ENCODE results near the gene TMEM80.
"Not testable (repeated sequence)": the region's sequence is repeated elsewhere in the genome, so short reads cannot be mapped to it uniquely, and the experiment has no call there.

TMEM80 gene

DNA sequence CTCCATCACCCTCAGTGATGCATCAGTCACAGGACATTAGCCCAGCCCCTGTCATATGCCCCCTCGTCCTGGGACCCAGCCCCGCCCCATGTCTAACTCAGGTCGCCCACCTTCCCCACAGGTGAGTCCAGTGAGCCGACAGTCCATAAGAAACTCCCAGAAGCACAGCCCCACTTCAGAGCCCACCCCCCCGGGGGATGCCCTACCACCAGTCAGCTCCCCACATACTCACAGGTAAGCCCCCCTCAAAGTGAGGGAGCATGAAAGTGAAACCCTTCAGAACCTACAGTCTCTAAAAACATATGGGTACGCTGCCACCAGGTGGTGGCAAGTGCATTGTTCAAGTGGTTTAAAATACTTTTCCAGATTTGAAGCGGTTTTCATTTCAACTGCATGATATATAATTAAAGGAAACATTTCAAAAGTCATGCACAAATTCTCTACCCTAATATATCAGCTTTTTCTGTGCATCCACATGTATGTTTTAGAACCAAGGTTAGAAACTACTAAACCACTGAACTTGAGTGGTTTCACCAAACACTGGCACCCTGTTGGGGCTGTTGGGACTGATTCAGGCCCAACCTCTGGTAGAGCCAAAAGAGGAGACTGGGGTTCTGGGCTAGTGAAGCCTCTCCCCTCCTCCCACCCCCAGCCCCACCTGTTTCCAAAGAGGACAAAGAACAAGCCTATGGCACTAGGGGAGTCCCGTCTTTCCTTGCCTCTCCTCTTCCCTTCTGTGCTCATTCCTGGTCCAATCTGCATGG is 27.7 kb downstream of the TMEM80 start:
- peak; percentile 39 for DNase-seq

GRCh38 chr11:724049-724777 is 28.6 kb downstream of the TMEM80 start:
- no peak for DNase-seq

- no peak for DNase-seq
These were observed 29.3 kb downstream of the TMEM80 start for GRCh38 chr11:724778-725386.

DNA sequence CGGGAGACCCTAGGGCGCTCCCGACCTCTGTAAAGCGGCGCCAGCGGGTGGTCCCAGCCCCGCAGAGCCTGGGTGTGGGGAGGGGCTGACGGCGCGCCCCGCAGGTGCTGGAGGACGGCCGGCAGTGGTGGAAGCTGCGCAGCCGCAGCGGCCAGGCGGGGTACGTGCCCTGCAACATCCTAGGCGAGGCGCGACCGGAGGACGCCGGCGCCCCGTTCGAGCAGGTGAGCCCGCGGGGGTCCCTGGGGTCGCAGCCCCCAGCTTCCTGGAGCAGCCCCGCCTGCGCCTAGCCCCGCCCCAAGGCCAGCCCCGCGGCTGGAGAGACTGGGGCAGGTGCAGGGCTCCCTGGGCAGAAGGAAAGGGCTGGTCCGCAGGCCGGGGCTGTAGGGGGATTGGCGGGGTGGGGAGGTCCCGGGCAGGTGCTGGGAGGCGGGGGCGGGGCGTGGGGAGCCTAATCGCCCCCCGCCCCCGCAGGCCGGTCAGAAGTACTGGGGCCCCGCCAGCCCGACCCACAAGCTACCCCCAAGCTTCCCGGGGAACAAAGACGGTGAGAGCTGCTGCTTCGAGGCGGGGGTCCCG is 30.1 kb downstream of the TMEM80 start:
- DNase-seq: no peak

- peak; percentile 37 for DNase-seq
These were observed 30.9 kb downstream of the TMEM80 start for GRCh38 chr11:726278-727220.

- no peak for DNase-seq
These were observed 31.7 kb downstream of the TMEM80 start for GRCh38 chr11:727281-727701.

DNA sequence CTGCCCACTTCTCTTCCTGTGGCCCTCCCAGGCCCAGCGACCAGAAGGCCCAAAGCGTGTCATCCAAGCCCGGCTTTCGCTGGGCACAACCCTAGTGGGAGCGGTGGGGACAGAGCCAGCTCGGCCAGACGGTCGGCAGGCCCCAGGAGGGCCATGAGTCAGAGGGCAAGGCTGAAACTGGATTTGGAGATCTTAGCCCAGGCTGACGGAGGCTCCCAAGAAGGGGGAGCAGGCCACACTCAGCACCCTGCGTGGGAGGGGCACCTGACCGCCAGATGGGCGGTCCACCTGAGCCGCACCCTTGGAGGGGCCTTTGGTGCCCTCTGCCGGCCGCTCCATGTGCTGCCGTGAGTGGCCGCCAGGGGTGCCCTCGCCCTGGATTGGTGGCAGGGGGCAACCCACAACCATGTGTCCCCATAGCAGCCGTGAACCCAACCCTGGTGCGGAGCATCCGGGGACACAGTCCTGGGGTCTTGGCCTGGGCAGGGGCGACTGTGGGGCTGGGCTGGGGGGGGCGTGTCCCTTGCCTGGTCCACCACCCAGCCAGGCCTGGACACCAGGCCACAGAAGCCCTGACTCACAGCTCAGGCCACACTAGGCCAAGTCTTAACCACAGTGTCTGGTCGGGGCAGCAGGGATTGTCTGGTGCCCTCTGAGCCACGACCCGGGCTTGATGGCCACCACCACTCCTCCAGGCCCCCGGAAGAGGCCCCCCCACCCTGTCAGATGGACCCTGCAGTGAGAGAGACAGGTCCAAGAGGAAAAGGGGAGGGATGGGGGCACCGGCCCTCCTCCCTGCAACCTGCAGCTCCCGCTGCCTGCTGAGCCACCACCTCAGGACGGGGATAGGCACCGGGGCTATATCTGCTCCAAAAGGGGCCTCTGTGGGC is 32.5 kb downstream of the TMEM80 start:
- DNase-seq: peak; percentile 72

DNA sequence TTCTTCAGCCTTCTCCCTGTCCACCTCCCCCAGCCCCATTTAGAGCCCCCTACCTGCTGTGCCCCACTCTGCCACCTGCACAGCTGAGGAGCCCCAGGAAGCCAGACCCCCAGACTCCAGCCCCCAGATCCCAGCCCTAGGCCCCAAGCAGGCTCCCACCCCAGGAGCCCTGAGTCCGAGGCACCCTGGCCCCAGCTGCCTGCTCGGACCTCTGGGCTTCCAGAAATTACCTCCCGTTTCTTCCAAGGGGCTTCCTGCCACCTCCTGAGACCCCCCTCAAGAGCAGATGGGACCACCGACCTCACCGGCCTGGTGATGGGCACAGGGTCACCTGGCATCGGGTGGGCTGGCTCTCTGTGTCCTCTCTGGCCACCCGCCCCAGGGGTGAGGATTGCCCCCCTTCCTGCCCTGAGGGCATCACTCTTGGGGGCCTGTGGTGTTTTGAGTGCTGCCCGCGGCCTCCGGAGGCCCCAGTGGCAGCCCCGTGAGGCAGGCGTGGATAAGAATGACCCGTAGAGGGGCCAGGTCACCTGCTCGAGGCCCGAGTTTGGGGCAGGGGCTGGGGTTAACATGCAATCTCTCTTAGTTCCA is 33.4 kb downstream of the TMEM80 start:
- DNase-seq: no peak

DNA sequence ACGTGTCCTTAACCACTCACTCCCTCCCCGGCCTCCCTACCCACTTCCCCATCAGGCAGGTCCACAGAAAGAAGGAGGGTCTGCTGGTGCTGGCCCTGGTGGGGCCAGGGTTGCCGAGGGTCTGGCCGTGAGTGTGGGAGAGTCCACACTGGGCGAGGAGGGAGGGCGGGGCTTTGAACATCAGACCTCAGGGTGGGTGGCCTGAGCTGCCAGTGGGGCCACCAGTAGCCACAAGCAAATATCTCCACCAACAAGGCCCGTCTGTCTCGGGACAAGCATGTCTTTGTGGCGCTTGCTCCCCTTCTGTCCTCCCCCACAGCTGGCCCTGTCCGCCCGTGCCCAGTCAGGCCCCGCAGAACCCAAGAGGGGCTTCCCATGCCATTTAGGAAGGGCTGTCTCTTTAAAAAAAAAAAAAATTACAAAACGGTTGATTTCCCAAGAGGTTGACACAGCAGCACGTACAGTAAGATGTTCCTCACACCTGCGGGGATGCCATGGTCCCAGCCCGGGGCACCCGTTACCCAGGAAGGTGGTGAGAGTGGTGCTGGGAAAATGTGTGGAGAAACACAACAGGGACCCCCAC is 34.0 kb downstream of the TMEM80 start:
- no peak for DNase-seq

- no peak for DNase-seq
These were observed 37.5 kb downstream of the TMEM80 start for GRCh38 chr11:733072-733471.

GRCh38 chr11:734541-734940 is 38.9 kb downstream of the TMEM80 start:
- DNase-seq: not testable (repeated sequence)

DNA sequence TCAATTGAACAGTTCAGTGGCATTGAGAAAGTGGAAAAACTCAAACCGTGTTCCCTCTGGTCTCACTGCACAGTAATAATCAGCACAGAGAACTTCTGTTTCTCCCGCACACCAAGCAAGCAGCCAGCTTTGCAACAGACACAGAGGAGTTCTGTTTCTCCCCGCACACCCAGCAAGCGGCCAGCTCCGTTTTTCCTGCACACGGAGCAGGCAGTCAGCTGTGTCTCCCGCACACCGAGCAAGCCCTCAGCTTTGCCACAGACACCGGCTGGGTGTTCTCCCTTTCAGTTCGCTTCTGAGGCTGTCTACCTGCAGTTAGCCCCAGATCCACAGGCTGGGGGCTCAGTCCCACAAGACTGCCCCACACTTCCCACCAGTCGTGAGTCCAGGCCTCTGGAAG is 41.8 kb downstream of the TMEM80 start:
- DNase-seq: no peak

GRCh38 chr11:737899-738298 is 42.3 kb downstream of the TMEM80 start:
- not testable (repeated sequence) for DNase-seq

- DNase-seq: no peak
These were observed 46.5 kb downstream of the TMEM80 start for GRCh38 chr11:742156-742546.

- DNase-seq: no peak
These were observed 47.1 kb downstream of the TMEM80 start for GRCh38 chr11:742571-743201.

DNA sequence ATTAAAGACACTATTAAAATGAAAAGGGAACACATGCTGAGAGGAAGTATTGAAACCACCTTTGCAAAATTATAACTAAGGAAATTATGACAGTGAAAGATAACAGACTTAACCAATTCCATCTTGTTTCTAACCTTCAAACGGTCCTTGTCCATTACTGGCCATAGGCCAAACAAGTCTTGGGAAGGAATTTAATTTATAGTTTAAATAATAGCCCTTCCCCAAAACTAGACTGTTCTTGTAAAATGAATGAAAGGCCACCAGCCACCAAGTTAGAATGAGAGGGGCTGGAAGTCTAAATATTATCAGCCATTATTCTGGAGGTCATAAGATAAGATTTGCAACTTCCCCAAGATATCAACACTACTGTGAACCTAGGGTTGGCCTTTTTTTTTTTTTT is 49.8 kb downstream of the TMEM80 start:
- no peak for DNase-seq

GRCh38 chr11:746289-747157 is 50.9 kb downstream of the TMEM80 start:
- no peak for DNase-seq

- peak; percentile 71 for DNase-seq
These were observed 51.8 kb downstream of the TMEM80 start, which contains the start of gene TALDO1 for GRCh38 chr11:747158-748006. TSS of gene TALDO1 (plus strand) at chr11:747464. CDS start at chr11:747482, 18 bp downstream.

Measured in effector CD4-positive, alpha-beta T cell (primary cell).